Activated T-cell treated with anti-CD3 and anti-CD28 coated beads, Interleukin-2, amount 50 U/mL, for 4 hours (primary cell): Measurements from ENCODE around the gene SETD1B. TPM values are rescaled to one million over a fixed set of nuclear protein-coding genes. Genes with fewer than 3 reads are reported as not detected.

Experiments used
- ATAC-seq, 2 donors: fragments of 200-7000 bp; cut with Tn5 transposase; one replicate each; pipeline ENCODE4 v1.10.0; 2021
- DNase-seq: peaks from one replicate; pipeline ENCODE4 v3.0.0-alpha.2; 2020
- H3K27me3 Mint-ChIP-seq: one replicate; pipeline ENCODE4 v1.8.0; 2021; ENCODE audit warnings: low read depth, mixed read lengths
- H3K36me3 Mint-ChIP-seq: one replicate; pipeline ENCODE4 v1.8.0; 2022; ENCODE audit warnings: mixed read lengths; ENCODE audit not compliant: insufficient read depth
- H3K4me1 Mint-ChIP-seq: one replicate; pipeline ENCODE4 v1.8.0; 2021; ENCODE audit warnings: low read depth, mixed read lengths
- H3K4me3 Mint-ChIP-seq: one replicate; pipeline ENCODE4 v1.8.0; 2021; ENCODE audit warnings: mild to moderate bottlenecking, moderate library complexity, mixed read lengths
- H3K9me3 Mint-ChIP-seq: one replicate; pipeline ENCODE4 v1.8.0; 2021; ENCODE audit warnings: mixed read lengths
- total RNA-seq, 3 donors: library from RNA; stranded (reverse); gene quantifications; one replicate each; pipeline ENCODE4 v1.2.1, GENCODE V29; 2021

Gene SETD1B
- total RNA-seq, 3 donors from 2014 or later, result 30.4 to 32.7 (median 31.7) TPM

GRCh38 chr12:121796855-121797751, 6.7 kb upstream of the SETD1B start:
- no peaks in the 10 kb centered on the region for H3K27me3 Mint-ChIP-seq
- H3K4me3 Mint-ChIP-seq, result peak overlapping the region; percentile 40
- DNase-seq (no peak), ATAC-seq (no peak)
- peaks cover 41% of the 10 kb centered on the region for H3K4me1 Mint-ChIP-seq
- H3K36me3 Mint-ChIP-seq, result peaks cover 15% of the 10 kb centered on the region
- H3K9me3 Mint-ChIP-seq, result no peaks in the 10 kb centered on the region

- no peaks in the 10 kb centered on the region for H3K9me3 Mint-ChIP-seq
- no peak for DNase-seq
- ATAC-seq, result no peak
- H3K27me3 Mint-ChIP-seq, result no peaks in the 10 kb centered on the region
- peak overlapping the region; percentile 83 for H3K4me3 Mint-ChIP-seq
- H3K4me1 Mint-ChIP-seq, result peaks cover 41% of the 10 kb centered on the region
- H3K36me3 Mint-ChIP-seq, result peaks cover 11% of the 10 kb centered on the region
These were observed 5.6 kb upstream of the SETD1B start for GRCh38 chr12:121797937-121798786.

GRCh38 chr12:121798787-121799155, 5.0 kb upstream of the SETD1B start:
- H3K36me3 Mint-ChIP-seq, result peaks cover 11% of the 10 kb centered on the region
- no peaks in the 10 kb centered on the region for H3K27me3 Mint-ChIP-seq
- no peak for ATAC-seq
- no peaks in the 10 kb centered on the region for H3K9me3 Mint-ChIP-seq
- H3K4me3 Mint-ChIP-seq, result peak overlapping the region; percentile 83
- peaks cover 41% of the 10 kb centered on the region for H3K4me1 Mint-ChIP-seq
- no peak for DNase-seq

GRCh38 chr12:121799156-121799841, 4.5 kb upstream of the SETD1B start:
- Mint-ChIP-seq H3K4me1 (peaks cover 40% of the 10 kb centered on the region), H3K36me3 (peaks cover 11% of the 10 kb centered on the region), H3K27me3 (no peaks in the 10 kb centered on the region), H3K4me3 (peak overlapping the region; percentile 83), H3K9me3 (no peaks in the 10 kb centered on the region)
- DNase-seq, result peak; percentile 43
- ATAC-seq, result peak; percentile 8 to 9

GRCh38 chr12:121799842-121800693, 3.7 kb upstream of the SETD1B start:
- H3K9me3 Mint-ChIP-seq, result no peaks in the 10 kb centered on the region
- H3K36me3 Mint-ChIP-seq, result peaks cover 10% of the 10 kb centered on the region
- peaks cover 32% of the 10 kb centered on the region for H3K4me1 Mint-ChIP-seq
- DNase-seq (peak; percentile 81), ATAC-seq (peak; percentile 47 to 48)
- peak overlapping the region; percentile 83 for H3K4me3 Mint-ChIP-seq
- H3K27me3 Mint-ChIP-seq, result no peaks in the 10 kb centered on the region

GRCh38 chr12:121800694-121801594, 2.9 kb upstream of the SETD1B start:
- no peaks in the 10 kb centered on the region for H3K27me3 Mint-ChIP-seq
- peak; percentile 66 for DNase-seq
- H3K4me3 Mint-ChIP-seq, result peak overlapping the region; percentile 97
- peak; percentile 11 for ATAC-seq
- peaks cover 7% of the 10 kb centered on the region for H3K36me3 Mint-ChIP-seq
- no peaks in the 10 kb centered on the region for H3K9me3 Mint-ChIP-seq
- peaks cover 33% of the 10 kb centered on the region for H3K4me1 Mint-ChIP-seq

GRCh38 chr12:121801595-121802484, 2.0 kb upstream of the SETD1B start:
- DNase-seq (peak; percentile 37), ATAC-seq (no peak)
- H3K4me3 Mint-ChIP-seq, result peak overlapping the region; percentile 97
- peaks cover 41% of the 10 kb centered on the region for H3K4me1 Mint-ChIP-seq
- no peaks in the 10 kb centered on the region for H3K9me3 Mint-ChIP-seq
- peaks cover 10% of the 10 kb centered on the region for H3K36me3 Mint-ChIP-seq
- H3K27me3 Mint-ChIP-seq, result no peaks in the 10 kb centered on the region

- no peak for ATAC-seq
- H3K27me3 Mint-ChIP-seq, result no peaks in the 10 kb centered on the region
- peaks cover 8% of the 10 kb centered on the region for H3K36me3 Mint-ChIP-seq
- no peak for DNase-seq
- peaks cover 43% of the 10 kb centered on the region for H3K4me1 Mint-ChIP-seq
- no peaks in the 10 kb centered on the region for H3K9me3 Mint-ChIP-seq
- peak overlapping the region; percentile 97 for H3K4me3 Mint-ChIP-seq
These were observed 1.3 kb upstream of the SETD1B start for GRCh38 chr12:121802485-121802842.

GRCh38 chr12:121802843-121803698, 738 bp upstream of the SETD1B start:
- ATAC-seq, result peak; percentile 33 to 35
- Mint-ChIP-seq H3K9me3 (no peaks in the 10 kb centered on the region), H3K4me1 (peaks cover 41% of the 10 kb centered on the region), H3K4me3 (peak overlapping the region; percentile 97), H3K27me3 (no peaks in the 10 kb centered on the region), H3K36me3 (peaks cover 7% of the 10 kb centered on the region)
- peak; percentile 81 for DNase-seq

- Mint-ChIP-seq H3K27me3 (no peaks in the 10 kb centered on the region), H3K9me3 (no peaks in the 10 kb centered on the region), H3K36me3 (peaks cover 14% of the 10 kb centered on the region), H3K4me1 (peaks cover 35% of the 10 kb centered on the region), H3K4me3 (peak overlapping the region; percentile 96)
- DNase-seq (peak; percentile 57), ATAC-seq (peak in 1 of 2 donors; percentile 4)
These were observed 755 bp downstream of the SETD1B start for GRCh38 chr12:121804417-121805111.
